ENCODE measurements around the gene ELMO1.

DNA sequence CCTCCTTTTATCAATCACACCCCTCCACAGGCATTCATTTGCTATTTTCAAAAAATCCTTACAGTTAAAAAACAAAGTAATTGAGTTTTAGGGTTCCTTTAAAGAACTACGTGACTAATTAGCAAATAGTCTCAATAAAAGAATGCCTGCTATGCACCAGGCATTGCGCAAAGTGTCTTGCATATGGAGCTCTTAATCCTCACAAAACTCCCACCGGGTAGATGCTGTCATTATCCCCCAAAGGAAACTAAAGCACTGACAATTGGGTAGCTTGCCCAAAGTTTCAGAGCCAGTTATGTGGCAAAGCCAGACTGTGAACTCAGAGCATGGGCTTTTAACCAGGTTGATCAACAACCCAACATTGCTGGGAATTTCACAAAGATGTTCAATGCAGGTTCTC lies 305.7 kb downstream of the ELMO1 start:
- TF ChIP-seq POLR2A (IDR thresholded peaks at IDR 0.05; ENCODE audit: low read length) (no peak), GATA1 (IDR thresholded peaks at IDR 0.05; ENCODE audit: low read depth, low read length) (no peak)
